OCI-LY3 (cell line): Measurements from ENCODE around the gene IRX5.

Source experiments
- H2AFZ ChIP-seq: fragments of 200-600, 300-600 bp; shearing (Covaris generic); 2 replicates; pipeline ENCODE4 v1.6.0; 2014; ENCODE audit warnings: antibody characterized with exemption, low read depth, low read length
- H3K27ac ChIP-seq: fragments of 200-600, 300-600 bp; sonication (generic); 2 replicates; pipeline ENCODE4 v1.5.1; 2014; ENCODE audit warnings: mild to moderate bottlenecking, low read length, moderate library complexity, mixed read lengths
- H3K27me3 ChIP-seq: fragments of 200-600, 300-600 bp; sonication (generic); 2 replicates; pipeline ENCODE4 v1.6.1; 2014; ENCODE audit warnings: low read depth, low read length, mixed read lengths
- H3K36me3 ChIP-seq: fragments of 200-600, 300-600 bp; sonication (generic); replicated peaks from 2 replicates; pipeline ENCODE3; 2014; ENCODE audit warnings: low read depth, low read length, mixed read lengths
- H3K4me1 ChIP-seq: fragments of 300-600, 200-600 bp; sonication (generic); 2 replicates; pipeline ENCODE4 v1.6.1; 2014; ENCODE audit warnings: low read length, mixed read lengths
- H3K4me2 ChIP-seq: fragments of 200-600, 300-600 bp; sonication (generic); 2 replicates; pipeline ENCODE4 v1.6.1; 2014; ENCODE audit warnings: low read length, mixed read lengths
- H3K4me3 ChIP-seq: fragments of 300-600, 200-600 bp; sonication (generic); 2 replicates; pipeline ENCODE4 v1.5.1; 2014; ENCODE audit warnings: antibody characterized with exemption, mild to moderate bottlenecking, low read length, moderate library complexity
- H3K79me2 ChIP-seq: fragments of 300-600, 200-600 bp; shearing (Covaris generic); 2 replicates; pipeline ENCODE4 v1.6.1; 2014; ENCODE audit warnings: mild to moderate bottlenecking, low read length, mixed read lengths
- H3K9ac ChIP-seq: fragments of 300-600, 200-600 bp; shearing (Covaris generic); 2 replicates; pipeline ENCODE4 v1.6.0; 2014; ENCODE audit warnings: mild to moderate bottlenecking, low read length, moderate library complexity
- H3K9me3 ChIP-seq: fragments of 200-600, 300-600 bp; shearing (Covaris generic); 2 replicates; pipeline ENCODE4 v1.6.1; 2014; ENCODE audit warnings: low read length, mixed read lengths; ENCODE audit not compliant: insufficient read depth
- H4K20me1 ChIP-seq: fragments of 200-600, 300-600 bp; sonication (generic); 2 replicates; pipeline ENCODE4 v1.6.1; 2016; ENCODE audit warnings: low read length, mixed read lengths; ENCODE audit not compliant: insufficient read depth
- CTCF ChIP-seq: fragments of 200-600, 300-600 bp; sonication (generic); IDR thresholded peaks from 2 replicates; pipeline ENCODE4 v1.5.1; 2014; ENCODE audit warnings: antibody characterized with exemption, low read length, low read depth
- EZH2phosphoT487 ChIP-seq: fragments of 200-600 bp; shearing (Covaris generic); IDR thresholded peaks from 2 replicates; pipeline ENCODE4 v1.6.1; 2018; ENCODE audit warnings: antibody characterized with exemption, mixed run types, low read depth

The IRX5 gene

DNA sequence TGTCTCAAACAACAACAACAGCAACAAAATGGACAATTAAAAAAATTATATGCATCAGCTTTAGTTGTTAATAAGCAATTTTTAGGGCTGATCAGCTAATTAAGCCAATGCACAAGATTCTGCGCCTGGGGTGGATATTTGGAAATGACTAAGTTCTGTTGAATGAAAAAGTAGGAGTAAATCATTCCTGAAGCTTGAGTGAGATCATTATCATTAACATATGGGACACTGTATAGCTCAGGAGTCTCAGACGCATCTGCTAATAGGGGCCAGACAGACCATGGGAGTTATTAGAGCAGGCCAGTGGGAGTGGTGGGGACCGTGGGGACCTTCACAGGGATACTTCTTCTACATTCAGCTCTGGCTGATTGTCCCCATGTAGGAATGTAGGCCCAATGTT is 22.8 kb downstream of the IRX5 start:
- Histone ChIP-seq H4K20me1 (no peaks in the 10 kb centered on the region), H3K36me3 (no peaks in the 10 kb centered on the region), H3K27me3 (no peaks in the 10 kb centered on the region), H3K9ac (no peak overlapping the region), H2AFZ (no peak overlapping the region), H3K27ac (no peak overlapping the region), H3K4me1 (no peaks in the 10 kb centered on the region), H3K9me3 (no peaks in the 10 kb centered on the region), H3K4me3 (no peak overlapping the region), H3K79me2 (no peaks in the 10 kb centered on the region), H3K4me2 (no peak overlapping the region)
- TF ChIP-seq EZH2phosphoT487 (no peak), CTCF (no peak)

- no peaks in the 10 kb centered on the region for H4K20me1 ChIP-seq
Measured at GRCh38 chr16:54954220-54954619, 23.6 kb downstream of the IRX5 start.

DNA sequence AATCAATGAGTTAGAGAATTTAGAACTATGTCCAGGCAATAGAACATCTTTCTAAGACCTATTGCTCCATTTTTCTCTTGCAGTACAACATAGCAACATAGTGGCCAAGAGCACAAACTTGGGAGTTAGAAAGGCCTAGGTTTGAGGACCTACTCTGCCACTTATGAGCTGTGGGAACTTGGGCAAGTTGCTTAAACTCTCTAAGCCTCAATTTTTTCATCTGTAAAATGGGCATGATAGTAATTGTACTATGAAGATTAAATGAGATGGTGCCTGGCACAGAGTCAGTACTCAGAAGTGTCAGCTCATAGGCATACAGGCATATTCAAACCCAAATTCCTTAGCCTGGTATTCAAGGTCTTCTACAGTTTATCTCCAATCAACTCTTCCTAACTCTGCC is 25.1 kb downstream of the IRX5 start:
- no peaks in the 10 kb centered on the region for H3K79me2 ChIP-seq

More at GRCh38 chr16:54954220-54954619, 23.6 kb downstream of the IRX5 start:
- Histone ChIP-seq H3K36me3 (no peaks in the 10 kb centered on the region), H3K9me3 (no peaks in the 10 kb centered on the region), H3K27me3 (no peaks in the 10 kb centered on the region), H3K4me3 (no peak overlapping the region), H2AFZ (no peak overlapping the region), H3K27ac (no peak overlapping the region), H3K4me1 (no peaks in the 10 kb centered on the region), H3K4me2 (no peak overlapping the region), H3K9ac (no peak overlapping the region), H3K79me2 (no peaks in the 10 kb centered on the region)
- TF ChIP-seq EZH2phosphoT487 (no peak), CTCF (no peak)

DNA sequence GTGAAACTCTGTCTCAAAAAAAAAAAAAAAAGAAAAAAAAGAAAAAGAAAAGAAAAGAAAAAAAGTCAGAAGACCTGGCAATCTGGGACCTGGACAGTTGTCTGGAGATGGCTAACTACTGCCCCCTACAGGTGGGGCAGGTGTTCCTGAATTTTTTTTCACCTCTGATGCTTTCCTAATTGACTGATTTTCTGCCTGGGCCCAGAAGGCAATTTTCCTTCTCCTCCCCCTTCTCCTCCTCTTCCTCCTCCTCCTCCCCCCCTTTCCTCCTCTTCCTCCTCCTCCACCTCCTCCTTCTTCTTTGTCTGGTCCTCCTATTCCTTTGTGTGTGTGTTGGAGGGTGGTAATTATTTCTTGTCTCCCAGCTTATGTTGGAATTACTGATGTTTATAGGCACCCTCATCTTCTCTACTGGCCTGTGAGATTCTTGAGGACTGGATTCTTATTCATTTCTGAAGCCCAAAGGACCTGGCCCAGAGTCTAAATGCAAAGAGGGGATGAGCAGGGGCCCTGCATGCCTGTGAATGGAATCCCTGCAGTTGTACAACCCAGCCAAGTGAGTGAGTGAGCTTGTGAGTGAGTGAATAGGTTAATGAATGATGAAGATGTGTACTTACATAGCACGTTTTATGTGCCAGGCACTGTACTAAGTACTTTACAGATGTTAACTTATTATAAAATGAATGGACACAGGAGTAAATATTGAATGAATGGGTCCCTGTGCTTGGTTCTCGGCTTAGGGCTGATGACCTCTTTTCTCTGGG is 26.9 kb downstream of the IRX5 start:
- Histone ChIP-seq H3K4me3 (no peak overlapping the region), H4K20me1 (no peaks in the 10 kb centered on the region), H2AFZ (no peak overlapping the region), H3K9ac (no peak overlapping the region), H3K4me1 (no peaks in the 10 kb centered on the region), H3K27me3 (0 out of 2 replicates have a peak, but pooled peaks cover 8% of the 10 kb centered on the region), H3K36me3 (no peaks in the 10 kb centered on the region), H3K79me2 (no peaks in the 10 kb centered on the region), H3K27ac (no peak overlapping the region), H3K4me2 (no peak overlapping the region), H3K9me3 (no peaks in the 10 kb centered on the region)
- TF ChIP-seq CTCF (peak; percentile 38), EZH2phosphoT487 (no peak)

More for the DNA sequence above, 25.1 kb downstream of the IRX5 start:
- no peak overlapping the region for H3K9ac ChIP-seq
- no peaks in the 10 kb centered on the region for H3K36me3 ChIP-seq
- no peak for TF ChIP-seq EZH2phosphoT487
- no peak for TF ChIP-seq CTCF
- H3K4me1 ChIP-seq = no peaks in the 10 kb centered on the region
- no peaks in the 10 kb centered on the region for H4K20me1 ChIP-seq
- no peak overlapping the region for H2AFZ ChIP-seq
- H3K27ac ChIP-seq = no peak overlapping the region
- no peaks in the 10 kb centered on the region for H3K9me3 ChIP-seq
- H3K27me3 ChIP-seq = 0 out of 2 replicates have a peak, but pooled peaks cover 8% of the 10 kb centered on the region
- no peak overlapping the region for H3K4me3 ChIP-seq
- no peak overlapping the region for H3K4me2 ChIP-seq
